DND-41 (cell line): ENCODE data around the gene ARL5A.
"Not testable (repeated sequence)": the region's sequence is repeated elsewhere in the genome, so short reads cannot be mapped to it uniquely, and the experiment has no call there.

ENCODE experiments used
- ATAC-seq: fragments of 200-7000 bp; cut with Tn5 transposase; 3 replicates; pipeline ENCODE4 v1.9.1; 2021; ENCODE audit warnings: low read depth; ENCODE audit not compliant: insufficient read depth
- DNase-seq: peaks from one replicate; pipeline ENCODE4 v3.0.0-alpha.2; 2020
- H2AFZ ChIP-seq: 2 replicates; pipeline ENCODE4 v1.6.0; 2012; ENCODE audit warnings: low read depth, low read length
- H3K27ac ChIP-seq: 2 replicates; pipeline ENCODE4 v1.5.1; 2012; ENCODE audit warnings: low read length, inconsistent platforms
- H3K27me3 ChIP-seq: fragments of 200-600 bp; sonication (generic); 2 replicates; pipeline ENCODE4 v1.6.0; 2012; ENCODE audit warnings: low read length, mild to moderate bottlenecking, inconsistent platforms; ENCODE audit not compliant: insufficient read depth, poor library complexity
- H3K36me3 ChIP-seq: 2 replicates; pipeline ENCODE4 v1.5.1; 2012; ENCODE audit warnings: low read length, inconsistent platforms; ENCODE audit not compliant: insufficient read depth
- H3K4me1 ChIP-seq: 2 replicates; pipeline ENCODE4 v1.5.1; 2012; ENCODE audit warnings: mild to moderate bottlenecking, low read length; ENCODE audit not compliant: insufficient read depth
- H3K4me2 ChIP-seq: 2 replicates; pipeline ENCODE4 v1.6.0; 2012; ENCODE audit warnings: mild to moderate bottlenecking, moderate library complexity, low read length, inconsistent platforms; ENCODE audit not compliant: insufficient read depth
- H3K4me3 ChIP-seq, 2 experiments: fragments of 200-600 bp in 1 of 2; shearing (Covaris generic) in 1 of 2; 2 replicates each; pipeline ENCODE4 v1.5.1; 2012 to 2016; ENCODE audit warnings: inconsistent platforms in 2 of 2, low read length in 2 of 2, mild to moderate bottlenecking in 2 of 2, low read depth in 1 of 2, moderate library complexity in 1 of 2
- H3K79me2 ChIP-seq: 2 replicates; pipeline ENCODE4 v1.6.0; 2012; ENCODE audit warnings: low read length, inconsistent platforms; ENCODE audit not compliant: insufficient read depth
- H3K9ac ChIP-seq: 2 replicates; pipeline ENCODE4 v1.6.0; 2012; ENCODE audit warnings: low read depth, mild to moderate bottlenecking, inconsistent platforms, low read length, moderate library complexity
- H3K9me3 ChIP-seq: 2 replicates; pipeline ENCODE4 v1.5.1; 2012; ENCODE audit warnings: low read length, moderate library complexity, mild to moderate bottlenecking, inconsistent platforms; ENCODE audit not compliant: insufficient read depth, severe bottlenecking
- H4K20me1 ChIP-seq: 2 replicates; pipeline ENCODE4 v1.6.0; 2012; ENCODE audit warnings: low read length; ENCODE audit not compliant: insufficient read depth
- EZH2 ChIP-seq: IDR thresholded peaks from 3 replicates; pipeline ENCODE4 v1.6.1; 2012; ENCODE audit warnings: borderline replicate concordance, low read depth, mild to moderate bottlenecking, moderate library complexity, low read length, inconsistent platforms; ENCODE audit not compliant: severe bottlenecking
- TF ChIP-seq, protein P1 (sequence below): IDR thresholded peaks from 2 replicates; pipeline ENCODE4 v1.5.1; 2012; ENCODE audit warnings: borderline replicate concordance, low read length, moderate library complexity, mild to moderate bottlenecking; ENCODE audit not compliant: poor library complexity, severe bottlenecking; ENCODE audit errors: extremely low read depth

ARL5A gene, protein sequence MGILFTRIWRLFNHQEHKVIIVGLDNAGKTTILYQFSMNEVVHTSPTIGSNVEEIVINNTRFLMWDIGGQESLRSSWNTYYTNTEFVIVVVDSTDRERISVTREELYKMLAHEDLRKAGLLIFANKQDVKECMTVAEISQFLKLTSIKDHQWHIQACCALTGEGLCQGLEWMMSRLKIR

DNA sequence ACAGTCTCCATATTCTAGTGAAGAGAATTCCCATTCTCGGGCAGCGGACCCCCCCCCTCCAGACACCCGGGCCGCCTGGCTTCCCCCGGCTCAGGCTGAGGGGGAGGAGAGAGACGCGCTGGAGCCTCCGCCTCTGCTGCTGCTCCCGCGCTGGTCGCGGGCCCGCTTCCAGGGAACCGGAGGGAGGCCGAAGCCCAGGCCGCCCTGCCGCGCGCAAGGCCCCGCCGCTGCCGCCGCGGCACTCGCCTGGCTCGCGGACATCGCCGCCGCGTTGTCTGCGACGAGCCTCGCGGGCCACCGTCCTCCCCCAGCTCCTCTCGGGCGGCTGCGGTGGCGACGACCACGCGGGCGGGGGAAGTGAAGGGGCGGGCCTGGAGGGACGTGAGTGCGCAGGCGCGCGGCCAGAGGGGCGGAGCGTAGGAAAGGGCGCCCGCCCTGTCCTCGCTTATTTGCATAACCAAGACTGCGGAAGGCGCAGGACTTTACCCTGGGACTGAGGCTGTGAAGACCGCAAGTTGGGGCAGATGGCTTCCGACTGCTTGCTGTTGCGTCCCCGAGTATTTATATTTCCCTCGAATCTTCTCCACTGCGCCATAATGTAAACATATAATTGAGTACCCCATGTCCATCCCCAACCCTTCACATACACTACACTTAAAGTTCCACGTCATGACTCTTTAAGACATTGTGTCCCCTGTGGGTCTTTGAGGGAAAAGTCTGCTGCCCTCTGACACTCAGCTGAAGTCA lies at the start of gene ARL5A:
Gene ARL5A, minus strand, starts transcription at position 279 of the 747 bp plus-strand sequence. Its CDS starts 245 bp downstream, at position 34.
- ATAC-seq (peak; percentile 92), DNase-seq (peak; percentile 95)
- H3K4me3 ChIP-seq, result peak within 1 kb of the TSS; percentile 86 to 90
- H2AFZ ChIP-seq, result peak within 1 kb of the TSS; percentile 97
- H3K4me1 ChIP-seq, result peaks cover 36% of the 10 kb centered on the region
- H3K4me2 ChIP-seq, result peak within 1 kb of the TSS; percentile 68
- peaks cover 12% of the 10 kb centered on the region; the same call in 1 of the 2 replicates for H4K20me1 ChIP-seq
- H3K36me3 ChIP-seq, result no peaks in the 10 kb centered on the region
- TF ChIP-seq, protein P1, sequence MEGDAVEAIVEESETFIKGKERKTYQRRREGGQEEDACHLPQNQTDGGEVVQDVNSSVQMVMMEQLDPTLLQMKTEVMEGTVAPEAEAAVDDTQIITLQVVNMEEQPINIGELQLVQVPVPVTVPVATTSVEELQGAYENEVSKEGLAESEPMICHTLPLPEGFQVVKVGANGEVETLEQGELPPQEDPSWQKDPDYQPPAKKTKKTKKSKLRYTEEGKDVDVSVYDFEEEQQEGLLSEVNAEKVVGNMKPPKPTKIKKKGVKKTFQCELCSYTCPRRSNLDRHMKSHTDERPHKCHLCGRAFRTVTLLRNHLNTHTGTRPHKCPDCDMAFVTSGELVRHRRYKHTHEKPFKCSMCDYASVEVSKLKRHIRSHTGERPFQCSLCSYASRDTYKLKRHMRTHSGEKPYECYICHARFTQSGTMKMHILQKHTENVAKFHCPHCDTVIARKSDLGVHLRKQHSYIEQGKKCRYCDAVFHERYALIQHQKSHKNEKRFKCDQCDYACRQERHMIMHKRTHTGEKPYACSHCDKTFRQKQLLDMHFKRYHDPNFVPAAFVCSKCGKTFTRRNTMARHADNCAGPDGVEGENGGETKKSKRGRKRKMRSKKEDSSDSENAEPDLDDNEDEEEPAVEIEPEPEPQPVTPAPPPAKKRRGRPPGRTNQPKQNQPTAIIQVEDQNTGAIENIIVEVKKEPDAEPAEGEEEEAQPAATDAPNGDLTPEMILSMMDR, result no peak
- no peak for TF ChIP-seq EZH2
- H3K9me3 ChIP-seq, result no peaks in the 10 kb centered on the region
- peak within 1 kb of the TSS; percentile 82 for H3K27ac ChIP-seq
- no peaks in the 10 kb centered on the region for H3K27me3 ChIP-seq
- peak within 1 kb of the TSS; percentile 82 for H3K9ac ChIP-seq
- H3K79me2 ChIP-seq, result peaks cover 49% of the 10 kb centered on the region

DNA sequence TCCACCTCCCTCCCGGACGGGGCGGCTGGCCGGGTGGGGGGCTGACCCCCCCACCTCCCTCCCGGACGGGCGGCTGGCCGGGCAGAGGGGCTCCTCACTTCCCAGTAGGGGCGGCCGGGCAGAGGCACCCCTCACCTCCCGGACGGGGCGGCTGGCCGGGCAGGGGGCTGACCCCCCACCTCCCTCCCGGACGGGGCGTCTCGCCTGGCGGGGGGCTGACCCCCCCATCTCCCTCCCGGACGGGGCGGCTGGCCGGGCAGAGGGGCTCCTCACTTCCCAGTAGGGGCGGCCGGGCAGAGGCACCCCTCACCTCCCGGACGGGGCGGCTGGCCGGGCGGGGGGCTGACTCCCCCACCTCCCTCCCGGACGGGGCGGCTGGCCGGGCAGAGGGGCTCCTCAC lies 47.4 kb upstream of the ARL5A start:
- not testable (repeated sequence) for H2AFZ ChIP-seq, H3K36me3 ChIP-seq, H3K9ac ChIP-seq, H3K79me2 ChIP-seq, DNase-seq, H3K27me3 ChIP-seq, H3K4me2 ChIP-seq, ATAC-seq, H3K9me3 ChIP-seq, H3K27ac ChIP-seq, H3K4me1 ChIP-seq, H4K20me1 ChIP-seq, H3K4me3 ChIP-seq

DNA sequence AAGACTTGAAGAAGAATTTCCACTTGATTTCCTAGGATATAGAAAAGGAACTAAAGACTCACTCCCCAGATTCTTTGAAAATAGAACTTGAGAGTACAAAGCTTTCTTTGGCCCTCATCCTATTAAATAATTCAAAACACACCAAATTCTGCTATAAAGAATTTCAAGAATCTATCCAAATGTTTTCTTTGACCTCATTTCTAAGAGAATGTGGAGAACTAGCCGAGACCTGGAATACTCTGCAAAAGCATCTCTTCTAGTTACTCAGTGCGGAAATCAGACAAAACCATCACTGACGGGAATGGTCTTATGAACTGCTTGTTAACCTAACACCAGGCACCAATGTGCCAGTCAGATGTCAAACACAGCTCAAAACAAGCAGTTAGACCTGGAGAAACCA lies 44.2 kb upstream of the ARL5A start:
- no peak overlapping the region for H3K4me3 ChIP-seq
- no peak for ATAC-seq

DNA sequence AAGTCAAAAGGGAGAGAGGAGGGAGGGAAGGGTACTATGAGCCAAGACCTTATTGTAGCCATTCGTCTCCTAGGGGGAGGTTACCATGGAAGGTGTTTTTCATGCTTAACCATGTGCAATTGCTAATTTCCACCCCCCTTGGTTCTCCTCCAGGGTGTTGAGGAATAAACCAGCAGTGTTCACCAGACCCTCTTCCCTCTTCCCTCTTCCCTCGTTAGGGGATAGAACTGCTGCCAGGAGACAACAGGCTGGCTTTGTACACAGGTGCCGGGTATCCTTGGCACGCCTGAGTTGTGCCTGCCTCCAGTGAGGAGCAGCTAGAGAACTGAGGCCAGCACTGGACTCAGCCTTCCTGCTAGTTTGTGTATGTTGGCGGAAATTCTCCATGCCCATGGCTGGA lies 41.1 kb upstream of the ARL5A start:
- Histone ChIP-seq H3K4me2 (no peak overlapping the region), H3K27ac (no peak overlapping the region), H3K9me3 (no peaks in the 10 kb centered on the region), H2AFZ (no peak overlapping the region), H4K20me1 (no peaks in the 10 kb centered on the region), H3K4me3 (no peak overlapping the region), H3K79me2 (no peaks in the 10 kb centered on the region), H3K36me3 (no peaks in the 10 kb centered on the region), H3K9ac (no peak overlapping the region), H3K27me3 (no peaks in the 10 kb centered on the region), H3K4me1 (no peaks in the 10 kb centered on the region)
- DNase-seq (no peak), ATAC-seq (no peak)
- no peak for TF ChIP-seq EZH2
- TF ChIP-seq, protein P1, result no peak

More for the DNA sequence above, 44.2 kb upstream of the ARL5A start:
- H3K4me2 ChIP-seq, result no peak overlapping the region
- DNase-seq, result no peak
- H4K20me1 ChIP-seq, result no peaks in the 10 kb centered on the region
- H3K4me1 ChIP-seq, result no peaks in the 10 kb centered on the region
- no peaks in the 10 kb centered on the region for H3K27me3 ChIP-seq
- no peak overlapping the region for H2AFZ ChIP-seq
- no peaks in the 10 kb centered on the region for H3K36me3 ChIP-seq
- H3K9ac ChIP-seq, result no peak overlapping the region
- no peaks in the 10 kb centered on the region for H3K79me2 ChIP-seq
- TF ChIP-seq, protein P1, result no peak
- no peak for TF ChIP-seq EZH2
- no peak overlapping the region for H3K27ac ChIP-seq
- H3K9me3 ChIP-seq, result no peaks in the 10 kb centered on the region
